ENCODE results near the gene TMEFF2. TPM values are rescaled to one million over a fixed set of nuclear protein-coding genes. Genes with fewer than 3 reads are reported as not detected.

Gene TMEFF2
- total RNA-seq, 1 donor from 2014 or later = not detected

DNA sequence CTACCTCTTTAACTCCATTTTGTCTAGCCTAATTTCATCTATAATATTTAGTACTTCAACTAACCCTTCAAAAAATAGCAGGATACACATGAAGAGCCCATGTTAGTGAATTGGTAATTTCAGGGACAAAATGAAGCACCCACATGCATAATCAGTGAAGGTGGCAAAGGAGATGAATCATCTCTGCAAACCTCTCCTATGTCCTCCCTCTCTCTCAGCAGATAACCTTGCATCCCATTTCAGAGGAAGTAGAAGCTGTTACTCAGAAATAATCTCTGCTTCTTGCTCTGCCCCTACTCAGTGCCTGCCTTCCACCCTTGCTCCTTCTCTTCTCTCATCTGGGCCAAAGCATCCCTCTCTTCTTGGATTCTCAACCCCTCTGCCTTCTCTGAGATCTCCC, 287.6 kb downstream of the TMEFF2 start:
- no peak for DNase-seq (ENCODE audit: low read depth in 2 of 2)

DNA sequence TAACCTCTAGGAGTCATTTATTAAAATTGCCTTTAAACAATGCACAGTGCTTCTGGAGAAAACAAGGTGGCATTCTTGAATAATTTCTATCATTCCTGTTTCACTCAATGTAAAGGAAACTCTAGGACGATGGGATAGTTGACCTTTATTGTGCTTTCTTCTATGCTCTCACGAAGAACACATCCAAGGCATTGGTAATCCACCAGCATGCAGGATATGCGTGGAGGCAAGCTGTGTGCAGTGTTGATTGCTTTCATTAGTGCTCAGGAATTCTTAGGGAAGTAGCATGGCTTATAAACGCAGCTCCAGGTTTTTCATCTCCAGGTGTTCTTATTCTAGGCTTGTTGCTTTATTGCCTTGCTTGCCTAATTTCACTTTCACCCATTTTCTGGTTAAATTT, 289.4 kb downstream of the TMEFF2 start:
- peak in 1 of 2 donors; percentile 65 for DNase-seq (ENCODE audit: low read depth in 2 of 2)

DNA sequence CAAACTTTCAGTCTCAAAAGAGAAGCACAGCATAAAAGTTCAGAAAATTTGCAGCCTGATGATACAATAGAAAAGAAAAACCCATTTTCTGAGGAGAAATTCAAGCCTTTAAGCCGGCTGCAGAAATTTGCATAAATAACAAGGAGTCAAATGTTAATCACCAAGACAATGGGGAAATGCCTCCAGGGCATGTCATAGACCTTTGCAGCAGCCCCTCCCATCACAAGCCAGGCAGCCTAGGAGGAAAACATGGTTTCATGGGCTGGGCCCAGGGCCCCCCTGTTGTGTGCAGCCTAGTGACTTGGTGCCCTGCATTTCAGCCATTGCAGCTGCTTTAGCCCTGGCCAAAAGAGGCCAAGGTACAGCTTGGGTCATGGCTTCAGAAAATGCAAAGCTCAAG, 293.7 kb downstream of the TMEFF2 start:
- no peak for DNase-seq (ENCODE audit: low read depth in 2 of 2)

DNA sequence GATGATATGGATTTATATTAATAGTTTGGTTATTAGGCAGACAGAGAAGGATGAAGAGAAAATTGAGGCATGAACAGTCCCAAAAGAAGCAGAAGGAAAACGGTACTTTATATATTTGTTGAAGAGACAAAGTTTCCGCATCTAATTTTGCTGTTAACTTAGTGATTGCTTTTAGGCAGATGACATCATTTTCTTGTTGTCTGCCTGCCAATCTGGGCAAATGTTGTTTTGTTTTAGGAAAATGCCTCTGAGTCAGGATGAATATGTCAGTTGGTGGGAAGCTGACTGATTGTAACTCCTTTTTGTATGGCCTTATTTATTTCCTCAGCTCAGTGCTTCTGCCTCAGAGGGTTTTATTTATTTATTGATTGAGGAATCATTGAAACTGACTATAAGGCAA, 295.3 kb downstream of the TMEFF2 start:
- peak; percentile 69 to 96 for DNase-seq (ENCODE audit: low read depth in 2 of 2)

Measured in lung microvascular endothelial cell (primary cell).